GM23338 (cell line): ENCODE data around the gene ZNF239.

Source experiments
- CTCF ChIP-seq, 2 experiments: fragments of 200-600 bp in 1 of 2; sonication (generic) in 1 of 2; conservative IDR thresholded peaks; 2 replicates each; pipeline versions ENCODE4 v1.5.1 to v1.6.1; 2016 to 2017; ENCODE audit warnings: antibody characterized with exemption in 2 of 2, low read depth in 2 of 2, mild to moderate bottlenecking in 2 of 2, moderate library complexity in 1 of 2
- EZH2 ChIP-seq: fragments of 200-600 bp; sonication (generic); IDR thresholded peaks from one replicate; pipeline ENCODE4 v1.8.0; 2017; ENCODE audit warnings: antibody characterized with exemption, mild to moderate bottlenecking, low read depth; ENCODE audit not compliant: unreplicated experiment
- JUNB ChIP-seq: IDR thresholded peaks from one replicate; pipeline ENCODE4 v1.6.1; 2016; ENCODE audit warnings: antibody characterized with exemption; ENCODE audit not compliant: unreplicated experiment
- REST ChIP-seq: IDR thresholded peaks from one replicate; pipeline ENCODE4 v1.6.1; 2018; ENCODE audit warnings: antibody characterized with exemption; ENCODE audit not compliant: unreplicated experiment
- ZNF114 ChIP-seq: fragments of 250-450 bp; sonication (Bioruptor Pico); IDR thresholded peaks from 2 replicates; pipeline ENCODE4 v1.5.0; 2020; ENCODE audit warnings: mild to moderate bottlenecking, moderate library complexity

GRCh38 chr10:43623351-43623750 is 48.9 kb upstream of the ZNF239 start:
- TF ChIP-seq CTCF (conservative IDR thresholded peaks at IDR 0.05; ENCODE audit: low read depth in 2 of 2) (no peak), EZH2 (no peak), REST (no peak), ZNF114 (CRISPR knock-in tag) (no peak), JUNB (no peak)
